A673 (cell line): ENCODE data around the gene SMPX. TPM values are rescaled to one million over a fixed set of nuclear protein-coding genes. Genes with fewer than 3 reads are reported as not detected.
A peak's percentile ranks its signal among the peaks of the same experiment; 100 is the strongest.

ENCODE experiments used
- BruUV-seq: library from RNA; stranded (reverse); fragments of 400-500 nt; replicated peaks from 2 replicates; lab custom pipeline; 2021; lab: Mats Ljungman, UMichigan
- CTCF ChIA-PET: fragments of 300-600 bp; sonication (Branson Sonifier 250); formaldehyde crosslinking; loops from one replicate; lab custom pipeline; 2022; ENCODE audit warnings: antibody characterized with exemption; lab: Charles Lee
- POLR2A ChIA-PET: fragments of 300-600 bp; sonication (Branson Sonifier 250); formaldehyde crosslinking; loops from one replicate; lab custom pipeline; 2022; ENCODE audit warnings: antibody characterized with exemption; ENCODE audit not compliant: low non-redundant PET; lab: Charles Lee
- DNase-seq: peaks from one replicate; pipeline ENCODE4 v3.0.0-alpha.2; 2015; ENCODE audit warnings: low spot score
- H3K27ac ChIP-seq: fragments of 200-600 bp; sonication (generic); 2 replicates; pipeline ENCODE4 v1.5.1; 2016; ENCODE audit warnings: mixed run types, low read depth, mild to moderate bottlenecking, mixed read lengths, antibody characterized with exemption, low read length; ENCODE audit not compliant: poor library complexity, severe bottlenecking
- H3K27me3 ChIP-seq: fragments of 200-600 bp; sonication (generic); replicated peaks from 2 replicates; pipeline ENCODE4 v1.6.1; 2017; ENCODE audit warnings: mixed run types, low read depth, mild to moderate bottlenecking, mixed read lengths, antibody characterized with exemption, low read length; ENCODE audit not compliant: insufficient read depth, poor library complexity
- H3K36me3 ChIP-seq: fragments of 200-600 bp; sonication (generic); 2 replicates; pipeline ENCODE4 v1.6.1; 2016; ENCODE audit warnings: mixed run types, mild to moderate bottlenecking, mixed read lengths, antibody characterized with exemption, low read length; ENCODE audit not compliant: insufficient read depth, poor library complexity, severe bottlenecking
- H3K4me1 ChIP-seq: fragments of 200-600 bp; sonication (generic); 2 replicates; pipeline ENCODE4 v1.6.1; 2017; ENCODE audit warnings: mixed run types, mild to moderate bottlenecking, mixed read lengths, antibody characterized with exemption, low read length; ENCODE audit not compliant: insufficient read depth, poor library complexity, severe bottlenecking
- H3K4me3 ChIP-seq: fragments of 200-600 bp; sonication (generic); 2 replicates; pipeline ENCODE4 v1.5.1; 2016; ENCODE audit warnings: low read depth, mixed run types, mild to moderate bottlenecking, mixed read lengths, low read length; ENCODE audit not compliant: poor library complexity, severe bottlenecking
- H3K9me3 ChIP-seq: fragments of 200-600 bp; sonication (generic); 2 replicates; pipeline ENCODE4 v1.6.1; 2016; ENCODE audit warnings: mixed run types, low read depth, mild to moderate bottlenecking, mixed read lengths, antibody characterized with exemption, low read length; ENCODE audit not compliant: poor library complexity, severe bottlenecking
- CTCF ChIP-seq: fragments of 300-800, 200-600 bp; sonication (generic); conservative IDR thresholded peaks from 2 replicates; pipeline ENCODE4 v1.5.1; 2017; ENCODE audit warnings: low read depth, mild to moderate bottlenecking, antibody characterized with exemption, low read length, moderate library complexity, mixed read lengths
- EZH2 ChIP-seq: fragments of 200-600 bp; sonication (generic); IDR thresholded peaks from 2 replicates; pipeline ENCODE4 v1.6.1; 2017; ENCODE audit warnings: borderline replicate concordance, low read depth, mild to moderate bottlenecking, mixed read lengths, antibody characterized with exemption, low read length; ENCODE audit not compliant: poor library complexity, severe bottlenecking
- intact Hi-C: fragments of 100-400 bp; cut with micrococcal nuclease; formaldehyde crosslinking; loops from one replicate; pipeline ENCODE4 v1.10.0; 2022; ENCODE audit not compliant: unreplicated experiment
- total RNA-seq: library from RNA; stranded (reverse); gene quantifications from 2 replicates; pipeline ENCODE4 v1.2.3, GENCODE V29; 2021

The SMPX gene
- total RNA-seq, 1 experiment from 2014 or later = not detected

DNA sequence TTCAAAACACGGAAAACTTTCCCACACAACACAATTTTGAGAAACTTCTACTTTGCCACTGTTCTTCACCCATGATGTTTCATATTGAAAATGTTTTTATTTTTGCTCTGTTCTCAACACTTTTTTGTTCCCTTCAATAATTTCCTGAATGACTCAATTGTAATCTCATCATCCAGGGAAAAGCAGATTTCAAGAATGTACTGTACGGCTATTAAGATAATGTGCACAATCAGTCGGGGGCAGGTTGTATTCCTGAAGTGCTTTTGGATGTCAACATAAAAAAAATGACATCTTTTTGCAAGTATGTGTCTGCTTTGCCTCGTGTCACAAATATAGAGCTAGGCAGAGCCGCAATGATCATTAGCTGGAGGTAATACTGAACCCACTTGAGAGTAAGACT, 9.7 kb downstream of the SMPX start:
- CTCF ChIA-PET = interaction anchor here (0.6 kb wide), 2 partner anchors 1844 to 1850 kb away, joined by 3 to 5 read pairs; no protein-coding TSS in a partner anchor

DNA sequence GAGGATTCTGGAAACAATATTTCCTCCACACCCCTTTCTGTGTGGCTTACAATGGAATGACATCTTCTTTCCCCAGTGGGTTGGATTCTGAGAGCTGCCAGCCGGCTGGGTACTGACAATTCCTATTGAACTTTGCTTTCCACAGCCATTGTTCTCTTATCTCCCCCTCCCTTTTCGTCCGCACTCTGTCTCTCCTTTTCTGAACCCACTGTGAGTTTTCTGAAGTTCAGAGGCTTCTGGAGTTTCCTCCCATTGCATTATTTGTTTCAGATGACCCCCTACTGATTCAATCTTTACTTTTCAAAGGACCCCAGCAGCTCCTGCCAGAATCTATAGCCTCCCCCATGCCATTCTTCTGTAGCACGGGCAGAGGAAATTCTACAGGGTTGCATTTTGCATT, 10.4 kb downstream of the SMPX start:
- no peaks in the 10 kb centered on the region for H3K36me3 ChIP-seq
- H3K4me3 ChIP-seq = no peak overlapping the region
- no peak overlapping the region for H3K27ac ChIP-seq
- intact Hi-C loops = loop anchor here (10.0 kb wide), 2 partner anchors 227 to 253 kb away; no protein-coding TSS in a partner anchor
- H3K27me3 ChIP-seq = peaks cover 14% of the 10 kb centered on the region
- H3K4me1 ChIP-seq = no peaks in the 10 kb centered on the region
- CTCF ChIA-PET = interaction anchor here (0.6 to 2.2 kb wide), 2 partner anchors 1221 to 1849 kb away, joined by 5 to 7 read pairs; no protein-coding TSS in a partner anchor
- no peaks in the 10 kb centered on the region for H3K9me3 ChIP-seq
- no peak for DNase-seq
- BruUV-seq = no TSS peak
- TF ChIP-seq EZH2 = no peak
- TF ChIP-seq CTCF = no peak
- POLR2A ChIA-PET = interaction anchor here (0.6 kb wide), 1 partner anchor 24 kb away, joined by 5 read pairs; no protein-coding TSS in a partner anchor

More for the DNA sequence above, 9.7 kb downstream of the SMPX start:
- TF ChIP-seq CTCF (no peak), EZH2 (no peak)
- H3K4me3 ChIP-seq = no peak overlapping the region
- H3K4me1 ChIP-seq = no peaks in the 10 kb centered on the region
- DNase-seq = no peak
- H3K9me3 ChIP-seq = no peaks in the 10 kb centered on the region
- intact Hi-C loops = loop anchor here (10.0 kb wide), 2 partner anchors 227 to 253 kb away; no protein-coding TSS in a partner anchor
- no peak overlapping the region for H3K27ac ChIP-seq
- no peaks in the 10 kb centered on the region for H3K36me3 ChIP-seq
- H3K27me3 ChIP-seq = peaks cover 14% of the 10 kb centered on the region
- POLR2A ChIA-PET = no interaction called here
- BruUV-seq = no TSS peak

DNA sequence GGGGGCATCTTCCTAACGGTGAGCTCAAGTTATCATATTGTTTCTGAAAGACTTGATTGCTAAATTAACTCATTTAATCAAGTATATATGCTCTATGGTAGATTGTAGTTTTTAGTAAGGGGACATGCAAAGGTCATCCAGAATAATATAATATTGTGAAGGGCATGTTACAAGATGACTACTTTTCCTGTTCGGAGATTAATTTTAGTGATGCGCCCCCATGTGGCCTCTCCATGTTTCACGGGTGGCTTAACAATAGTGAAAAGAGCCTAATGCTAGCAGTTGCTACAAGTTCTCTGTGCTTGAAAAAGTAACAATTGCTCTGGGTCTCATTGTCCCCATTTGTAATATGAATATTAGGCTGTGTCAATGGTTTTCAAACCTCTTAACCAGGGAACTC, 12.2 kb downstream of the SMPX start:
- no peak overlapping the region for H3K27ac ChIP-seq
- no peaks in the 10 kb centered on the region for H3K9me3 ChIP-seq
- intact Hi-C loops = loop anchor here (1.0 to 10.0 kb wide), 3 partner anchors 229 to 1215 kb away; no protein-coding TSS in a partner anchor
- H3K4me1 ChIP-seq = no peaks in the 10 kb centered on the region
- no peaks in the 10 kb centered on the region for H3K36me3 ChIP-seq
- no peak for TF ChIP-seq EZH2
- TF ChIP-seq CTCF = peak; percentile 84
- no peak overlapping the region for H3K4me3 ChIP-seq
- peak; percentile 52 for DNase-seq
- CTCF ChIA-PET = interaction anchor here (1.6 to 2.2 kb wide), 2 partner anchors 1216 to 1219 kb away, joined by 7 to 9 read pairs; no protein-coding TSS in a partner anchor
- H3K27me3 ChIP-seq = peaks cover 14% of the 10 kb centered on the region
- POLR2A ChIA-PET = no interaction called here
- no TSS peak for BruUV-seq
